GM18502 (cell line): Measurements from ENCODE around the gene TMEM72.
A peak's percentile ranks its signal among the peaks of the same experiment; 100 is the strongest.

Source experiments
- ATAC-seq: cut with Tn5 transposase; IDR thresholded peaks from one replicate; pipeline ENCODE4 v1.9.1; 2021; ENCODE audit warnings: mild to moderate bottlenecking; ENCODE audit not compliant: unreplicated experiment, poor library complexity

Gene TMEM72

GRCh38 chr10:44963772-44964633 lies 52.9 kb downstream of the TMEM72 start:
- ATAC-seq, result no peak

GRCh38 chr10:44965104-44965503 lies 54.0 kb downstream of the TMEM72 start:
- no peak for ATAC-seq

GRCh38 chr10:44965651-44966097 lies 54.5 kb downstream of the TMEM72 start:
- peak; percentile 58 for ATAC-seq

GRCh38 chr10:44966129-44966815 lies 55.1 kb downstream of the TMEM72 start:
- ATAC-seq, result peak; percentile 41

GRCh38 chr10:44966816-44967509 lies 55.8 kb downstream of the TMEM72 start:
- ATAC-seq, result no peak

- no peak for ATAC-seq
Observed at GRCh38 chr10:44967616-44968015, 56.5 kb downstream of the TMEM72 start.

GRCh38 chr10:44968091-44968490 lies 57.0 kb downstream of the TMEM72 start:
- no peak for ATAC-seq

- ATAC-seq, result no peak
Observed at GRCh38 chr10:44968500-44969400, 57.6 kb downstream of the TMEM72 start.

- no peak for ATAC-seq
Observed at GRCh38 chr10:44969854-44970253, 58.7 kb downstream of the TMEM72 start.

- no peak for ATAC-seq
Observed at GRCh38 chr10:44970812-44971395, 59.8 kb downstream of the TMEM72 start.

GRCh38 chr10:44971434-44971833 lies 60.3 kb downstream of the TMEM72 start:
- no peak for ATAC-seq

GRCh38 chr10:44971935-44972757 lies 61.0 kb downstream of the TMEM72 start:
- ATAC-seq, result no peak

- ATAC-seq, result no peak
Observed at GRCh38 chr10:44972874-44973306, 61.8 kb downstream of the TMEM72 start.

GRCh38 chr10:44973323-44974081 lies 62.4 kb downstream of the TMEM72 start:
- no peak for ATAC-seq

GRCh38 chr10:44974082-44974627 lies 63.0 kb downstream of the TMEM72 start:
- ATAC-seq, result no peak

GRCh38 chr10:44974628-44975430 lies 63.7 kb downstream of the TMEM72 start:
- peak; percentile 73 for ATAC-seq
